ENCODE results near the gene CSDE1. TPM values are rescaled to one million over a fixed set of nuclear protein-coding genes. Genes with fewer than 3 reads are reported as not detected.

Gene CSDE1
- total and polyA plus RNA-seq, 11 donors = 177 to 1,317 (median 871) TPM

DNA sequence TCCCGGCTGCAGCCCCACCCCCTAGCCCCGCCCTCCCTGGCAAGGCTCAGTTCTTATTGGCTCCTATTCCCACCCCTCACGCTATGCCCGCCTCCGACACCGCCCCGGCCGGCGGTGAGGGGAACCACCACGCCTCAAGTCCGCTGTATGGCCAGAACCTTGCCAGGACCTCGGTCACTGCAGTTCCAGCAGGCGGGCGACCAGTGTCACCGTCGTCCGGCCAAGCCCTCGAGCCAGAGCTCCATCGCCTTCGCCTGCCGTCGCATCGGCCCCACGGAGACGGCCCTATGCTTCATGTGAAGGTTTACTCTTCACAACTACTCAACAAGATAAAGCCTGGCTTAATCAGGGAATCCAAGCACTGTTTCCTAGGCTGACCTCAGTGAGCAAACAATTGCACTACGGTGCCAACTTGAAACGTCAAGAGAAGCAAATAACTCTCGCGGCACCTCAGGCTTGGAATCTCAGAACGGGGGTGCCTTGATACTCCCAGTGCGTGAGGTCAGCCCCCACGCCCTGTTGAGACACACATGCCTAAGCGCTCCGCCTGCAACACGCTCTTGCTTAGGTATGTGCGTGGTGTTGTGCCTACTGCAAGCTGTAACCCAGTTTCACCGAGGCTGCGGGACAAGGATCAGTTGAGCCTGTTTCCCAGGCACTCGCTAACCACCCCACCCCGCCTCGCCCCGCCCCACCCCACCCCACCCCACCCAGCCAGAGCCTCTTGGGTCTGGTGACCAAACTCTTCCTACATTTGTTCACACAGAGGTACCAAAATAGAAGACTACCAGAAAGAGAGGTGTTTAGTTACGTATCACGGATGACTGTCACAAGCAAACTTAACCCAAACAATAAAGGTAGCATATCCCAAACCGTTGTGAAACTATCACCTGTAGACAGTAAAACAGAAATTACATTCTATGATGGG lies 87.4 kb downstream of the CSDE1 start:
- ATAC-seq (peak; percentile 99 to 100 (median 100)), DNase-seq (peak; percentile 95 to 96 (median 95))
- WGBS, 4 donors = 3 to 5% (median 4%) methylated on average over 32 to 45 of the region's 45 CpGs
- peak overlapping the region in 11 of 12 donors; percentile 70 to 91 (median 83) for H3K27ac ChIP-seq
- peaks cover 0 to 4% (median 0%) of the 10 kb centered on the region in 9 donors for H3K27me3 ChIP-seq
- peak in 8 of 12 donors; percentile 8 to 35 (median 23) for TF ChIP-seq CTCF (IDR thresholded peaks at IDR 0.05)
- TF ChIP-seq POLR2A (IDR thresholded peaks at IDR 0.05) = peak; percentile 49 to 87
- peaks cover 0 to 17% (median 4%) of the 10 kb centered on the region in 12 donors for H3K4me1 ChIP-seq
- H3K9me3 ChIP-seq = no peaks in the 10 kb centered on the region
- H3K4me3 ChIP-seq = peak overlapping the region; percentile 45 to 96 (median 76)
- no peaks in the 10 kb centered on the region for H3K36me3 ChIP-seq
- intact Hi-C loops (cut with DNase I) = loop anchor here in 7 of 10 donors (2.0 to 10.0 kb wide), 10 partner anchors 83 to 326 kb away; partner anchors contain the start of genes BCAS2 (in 2 of the 7) and TRIM33 (in 1 of the 7)

DNA sequence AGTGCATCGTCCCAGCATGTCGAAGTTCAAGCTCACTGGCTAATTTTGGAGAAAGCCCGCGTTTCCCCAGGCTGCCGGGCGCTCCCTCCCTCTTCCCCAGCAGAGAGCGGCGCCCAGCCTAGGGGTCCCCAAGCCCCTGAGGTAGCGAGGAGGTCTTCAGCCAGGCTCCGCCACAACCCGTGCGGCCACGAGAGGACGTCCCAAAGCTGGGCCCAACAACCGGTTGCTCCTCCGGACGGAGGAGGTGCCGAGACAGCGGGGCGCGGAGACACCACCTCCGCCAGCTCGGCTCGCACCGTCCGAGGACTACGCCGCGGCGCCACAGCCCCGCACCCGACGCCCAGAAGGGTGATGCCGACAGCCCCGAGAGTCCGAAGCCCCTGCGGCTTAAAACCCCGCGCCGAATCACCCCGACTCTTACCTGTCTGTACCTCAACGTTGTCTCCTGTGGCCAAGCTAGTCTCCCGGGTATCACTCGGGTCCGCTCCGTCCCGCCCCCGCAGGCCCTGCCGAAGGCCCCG lies 88.2 kb downstream of the CSDE1 start, which contains the start of gene DENND2C:
DENND2C (minus strand) TSS at position 488 of the 521 bp plus-strand sequence. CDS start 44,065 bp downstream, outside the sequence.
- Histone ChIP-seq H3K4me1 (peaks cover 0 to 17% (median 4%) of the 10 kb centered on the region in 12 donors), H3K36me3 (no peaks in the 10 kb centered on the region), H3K4me3 (peak within 1 kb of the TSS; percentile 45 to 96 (median 76)), H3K27ac (peak within 1 kb of the TSS in 11 of 12 donors; percentile 70 to 91 (median 83)), H3K9me3 (no peaks in the 10 kb centered on the region), H3K27me3 (no peaks in the 10 kb centered on the region)
- TF ChIP-seq POLR2A (IDR thresholded peaks at IDR 0.05) = no peak
- peak in 1 of 12 donors; percentile 15 for TF ChIP-seq CTCF (IDR thresholded peaks at IDR 0.05)
- WGBS, 4 donors = 0 to 1% (median 0%) methylated on average over 17 to 50 of the region's 50 CpGs
- intact Hi-C loops (cut with DNase I) = loop anchor here in 8 of 10 donors (2.0 to 10.0 kb wide), 11 partner anchors 48 to 325 kb away; partner anchors contain the start of genes BCAS2 (in 3 of the 8), NRAS (in 1 of the 8) and TRIM33 (in 1 of the 8)
- no peak for DNase-seq
- ATAC-seq = peak; percentile 13 to 67 (median 57)

DNA sequence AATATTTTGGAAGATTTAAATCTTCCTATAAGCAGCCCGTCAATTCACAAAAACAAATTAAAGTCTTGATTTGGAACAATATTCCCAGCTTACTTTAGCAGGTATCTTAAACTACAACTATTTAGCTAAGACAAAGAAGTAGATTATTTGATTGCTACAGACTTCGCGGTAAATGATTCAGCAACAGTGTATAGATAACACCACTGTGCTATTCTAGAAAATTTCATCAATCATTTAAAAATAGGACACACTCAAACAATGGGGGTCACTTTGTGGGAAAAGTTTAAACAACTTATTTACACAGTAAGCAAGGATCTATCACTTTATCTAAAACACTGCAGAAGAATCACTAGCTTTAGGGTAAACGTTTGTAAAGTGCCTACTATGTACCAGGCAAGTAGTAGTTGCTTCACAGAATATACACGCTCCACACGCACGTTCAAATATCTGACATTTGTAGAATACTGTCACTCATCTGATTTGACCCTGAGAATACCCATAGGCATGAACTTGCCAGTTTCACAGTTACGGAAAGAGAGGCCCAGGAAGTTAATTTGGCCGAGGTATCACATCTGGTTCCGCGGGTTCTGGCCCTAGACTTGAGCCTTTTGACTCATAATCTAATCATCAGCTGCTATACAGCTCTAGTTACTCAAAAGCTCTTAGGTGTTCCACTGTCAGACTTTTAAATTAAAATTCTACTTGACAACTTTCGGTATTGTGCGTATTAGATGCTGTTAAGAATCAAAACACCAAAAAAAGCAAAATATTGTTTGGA lies 88.8 kb downstream of the CSDE1 start:
- ATAC-seq = peak in 1 of 4 donors; percentile 8

More for the DNA sequence above, 88.8 kb downstream of the CSDE1 start:
- Histone ChIP-seq H3K27ac (peak overlapping the region in 9 of 12 donors; percentile 68 to 90 (median 83)), H3K27me3 (no peaks in the 10 kb centered on the region), H3K4me1 (peaks cover 0 to 17% (median 4%) of the 10 kb centered on the region in 12 donors), H3K4me3 (peak overlapping the region; percentile 45 to 96 (median 76)), H3K36me3 (no peaks in the 10 kb centered on the region), H3K9me3 (no peaks in the 10 kb centered on the region)
- DNase-seq = peak in 1 of 5 donors; percentile 21
- no peak for TF ChIP-seq CTCF (IDR thresholded peaks at IDR 0.05)
- TF ChIP-seq POLR2A (IDR thresholded peaks at IDR 0.05) = no peak
- intact Hi-C loops (cut with DNase I) = loop anchor here in 3 of 10 donors (5.0 kb wide), 3 partner anchors 48 to 322 kb away; partner anchors contain the start of genes BCAS2 (in 1 of the 3) and NRAS (in 1 of the 3)
- WGBS, 4 donors = 37 to 45% (median 38%) methylated on average over 13 of the region's 13 CpGs

Data from heart left ventricle (tissue), 16 donors.